ENCODE measurements around the gene SCN5A.

Gene SCN5A

DNA sequence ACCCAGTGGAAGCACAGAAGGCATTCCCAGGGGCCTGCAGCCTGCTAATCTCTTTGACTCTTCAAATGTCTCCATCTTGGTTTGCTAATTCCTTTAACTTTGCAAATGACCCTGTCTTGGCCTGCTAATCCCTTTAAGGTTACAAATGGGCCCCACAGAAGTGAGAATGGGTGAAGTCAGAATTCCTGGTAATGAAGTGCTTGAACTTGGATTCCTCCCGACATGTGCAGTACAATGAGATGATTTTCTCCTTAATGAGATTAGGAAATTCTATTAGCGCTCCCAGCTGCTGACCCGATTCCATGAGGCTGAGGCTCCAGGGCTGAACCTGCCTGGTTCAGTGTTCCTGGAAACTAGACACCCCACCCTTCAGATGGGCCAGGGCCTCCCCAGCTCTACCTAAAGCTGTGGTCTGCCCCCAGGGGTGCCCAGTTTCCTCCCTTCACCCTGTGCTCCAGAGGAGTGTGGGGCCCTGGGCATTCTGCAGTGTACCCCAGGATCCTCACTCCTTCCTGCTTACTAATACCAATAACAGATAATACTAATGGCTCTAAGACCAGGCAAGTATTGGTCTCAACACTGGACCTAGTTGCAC, 47.4 kb downstream of the SCN5A start:
- DNase-seq (ENCODE audit: low read depth in 2 of 2), result no peak

DNA sequence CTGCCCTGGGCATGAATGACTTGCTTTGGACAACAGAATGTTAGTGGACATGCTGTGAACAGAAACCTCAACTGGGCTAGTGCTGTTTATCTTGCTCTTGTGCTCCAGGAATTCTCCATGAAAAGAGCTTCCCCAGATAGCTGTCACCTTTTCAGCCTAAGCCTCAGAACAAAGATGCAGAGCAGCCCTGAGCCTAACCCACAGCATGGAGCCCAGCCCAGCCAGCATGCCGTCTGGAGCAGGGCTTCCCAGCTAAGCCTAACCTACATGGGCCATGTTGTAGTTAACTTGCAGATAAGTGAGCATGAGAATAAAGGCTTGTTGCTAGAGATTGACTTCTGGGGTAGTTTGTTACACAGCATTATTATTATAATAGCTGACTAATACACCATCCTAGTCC, 48.9 kb downstream of the SCN5A start:
- DNase-seq (ENCODE audit: low read depth in 2 of 2), result no peak

DNA sequence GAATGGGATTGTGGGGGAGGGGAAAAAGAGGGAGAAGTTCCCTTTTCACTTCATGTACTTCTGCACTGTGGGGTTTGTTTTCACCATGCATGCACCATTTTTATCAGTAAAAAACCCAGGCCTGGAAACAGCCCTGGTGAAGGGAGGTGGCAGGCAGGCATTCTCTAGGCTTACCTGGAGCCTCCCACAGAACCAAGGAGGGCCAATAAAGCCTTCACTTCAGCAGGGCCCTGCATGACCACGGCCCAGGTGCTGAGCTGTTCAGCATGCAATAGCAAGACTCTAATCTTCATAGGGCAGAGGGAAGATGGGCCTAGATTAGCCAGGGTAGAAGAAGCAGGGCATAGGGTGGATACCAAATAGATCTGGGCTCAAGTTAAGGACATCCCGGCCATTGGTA, 49.6 kb downstream of the SCN5A start:
- DNase-seq (ENCODE audit: low read depth in 2 of 2), result no peak

DNA sequence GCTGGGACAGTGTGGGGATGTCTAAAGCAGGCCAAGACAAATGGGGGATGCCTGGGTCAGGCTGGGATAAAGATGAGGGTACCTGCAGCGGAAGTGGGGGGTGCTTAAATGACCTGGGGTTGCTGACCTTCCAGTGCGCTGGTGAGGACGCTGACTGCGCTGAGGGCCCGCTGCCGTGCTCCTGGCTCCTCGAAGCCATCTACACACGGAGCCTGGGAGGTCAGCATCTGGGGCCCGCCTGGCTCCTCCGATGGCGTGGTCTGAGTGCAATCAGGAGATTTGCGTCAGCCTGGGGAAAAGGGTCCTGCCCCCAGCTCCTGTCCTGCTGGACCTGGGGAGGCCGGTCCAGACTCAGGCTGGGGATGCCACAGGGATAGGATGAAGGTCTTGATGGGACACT, 50.7 kb downstream of the SCN5A start:
- DNase-seq (ENCODE audit: low read depth in 2 of 2), result no peak

DNA sequence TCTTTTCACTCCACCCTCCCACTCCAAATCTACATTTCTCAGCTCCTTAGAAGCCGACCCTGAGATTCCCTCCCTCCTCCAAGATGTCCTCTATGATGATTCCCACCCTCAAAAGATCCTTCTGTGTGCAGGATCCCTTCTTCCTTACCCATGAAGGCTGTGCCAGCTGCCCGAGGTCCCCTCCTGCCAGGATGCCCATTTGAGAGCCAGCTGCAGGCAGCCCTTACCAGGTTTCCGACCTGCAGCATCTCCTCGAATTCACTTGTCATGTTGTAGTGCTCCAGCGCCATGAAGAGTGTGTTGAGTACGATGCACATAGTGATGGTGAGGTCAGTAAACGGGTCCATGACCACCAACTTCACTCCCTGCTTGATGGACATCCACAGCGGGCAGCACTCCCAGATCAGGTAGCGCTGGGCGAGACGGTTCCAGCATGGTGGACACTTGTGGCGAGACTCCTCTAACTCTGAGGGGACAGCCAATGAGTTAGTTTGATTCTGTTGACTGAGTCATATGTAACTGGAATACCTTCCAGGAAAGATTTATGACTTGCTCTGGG, 51.9 kb downstream of the SCN5A start:
- DNase-seq (ENCODE audit: low read depth in 2 of 2), result no peak

DNA sequence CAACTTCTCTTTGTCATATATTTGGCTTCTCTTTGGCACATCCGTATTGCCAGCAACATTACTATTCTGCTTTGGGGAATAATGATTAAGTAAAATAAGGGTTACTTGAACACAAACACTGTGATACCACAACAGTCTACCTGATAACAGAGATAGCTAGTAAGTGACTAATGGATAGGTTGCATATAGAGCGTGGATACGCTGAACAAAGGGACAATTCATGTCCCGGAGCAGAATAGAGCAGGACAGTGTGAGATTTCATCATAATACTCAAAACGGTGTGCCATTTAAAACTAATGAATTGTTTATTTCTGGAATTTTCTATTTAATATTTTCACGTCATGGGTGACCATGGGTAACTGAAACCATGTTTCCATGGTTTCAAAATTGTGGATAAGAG, 54.1 kb downstream of the SCN5A start:
- DNase-seq (ENCODE audit: low read depth in 2 of 2), result no peak

DNA sequence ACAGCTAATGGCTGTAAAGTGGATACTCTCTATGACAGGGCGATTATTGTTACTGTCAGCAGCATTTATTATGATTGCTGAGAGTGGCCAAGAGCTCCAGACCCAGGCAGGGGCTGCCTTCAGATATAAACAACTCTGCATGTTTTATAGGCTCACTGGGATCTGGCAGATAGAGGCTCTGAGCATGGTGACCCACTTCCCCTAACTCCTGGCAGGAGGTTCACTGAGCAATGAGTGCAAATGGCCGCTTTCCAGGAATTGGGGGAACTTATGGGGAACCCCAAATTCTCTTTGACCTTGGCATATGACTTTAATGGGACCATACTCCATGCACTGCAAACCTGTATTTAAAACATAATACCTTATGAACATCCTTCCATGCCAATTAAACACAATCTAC, 59.0 kb downstream of the SCN5A start:
- DNase-seq (ENCODE audit: low read depth in 2 of 2), result no peak

DNA sequence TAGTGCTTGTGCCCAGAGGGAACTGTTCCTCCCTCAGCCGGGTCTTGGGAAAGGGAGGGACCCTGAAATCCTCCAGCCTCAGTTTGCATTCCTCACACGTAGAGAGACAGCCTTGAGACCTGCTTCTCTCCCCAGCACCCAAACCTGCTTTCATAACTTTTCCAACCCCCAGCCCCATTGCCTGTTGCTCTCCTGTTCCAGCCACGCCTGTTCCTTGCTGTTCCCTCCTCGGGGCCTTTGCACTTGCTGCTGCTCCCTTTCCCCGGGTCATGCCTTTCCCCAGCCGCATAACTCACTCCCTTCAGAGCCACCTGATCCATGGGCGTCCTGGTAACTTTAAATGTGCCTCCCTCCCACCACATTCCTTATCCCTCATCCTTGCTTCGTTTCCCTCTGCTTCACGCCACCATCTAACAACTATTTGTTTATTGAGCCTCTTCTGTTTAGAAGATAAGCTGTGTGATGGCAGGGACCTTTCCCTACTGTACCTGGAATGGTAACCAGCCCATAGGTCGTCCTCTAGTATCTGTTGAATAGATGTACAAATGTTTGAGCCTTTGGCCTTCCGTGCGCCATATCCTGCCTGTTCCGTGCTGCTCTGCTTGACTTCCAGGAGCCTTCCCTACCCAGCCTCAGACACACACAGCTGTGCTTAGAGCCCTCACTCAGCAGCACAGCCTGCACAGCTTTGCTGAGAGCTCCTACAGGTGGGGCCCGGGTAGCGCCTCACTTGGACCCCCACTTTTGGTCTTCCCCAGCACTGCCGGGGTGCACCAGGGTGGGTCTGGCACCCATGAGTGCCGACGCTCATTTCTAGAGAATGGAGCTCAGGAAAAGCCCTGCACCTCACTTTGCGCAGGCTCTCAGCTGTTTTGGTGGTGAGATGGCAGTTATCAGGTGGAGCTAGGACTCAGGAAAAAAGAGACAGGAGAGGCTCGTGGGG, 60.2 kb downstream of the SCN5A start:
- DNase-seq (ENCODE audit: low read depth in 2 of 2), result no peak

DNA sequence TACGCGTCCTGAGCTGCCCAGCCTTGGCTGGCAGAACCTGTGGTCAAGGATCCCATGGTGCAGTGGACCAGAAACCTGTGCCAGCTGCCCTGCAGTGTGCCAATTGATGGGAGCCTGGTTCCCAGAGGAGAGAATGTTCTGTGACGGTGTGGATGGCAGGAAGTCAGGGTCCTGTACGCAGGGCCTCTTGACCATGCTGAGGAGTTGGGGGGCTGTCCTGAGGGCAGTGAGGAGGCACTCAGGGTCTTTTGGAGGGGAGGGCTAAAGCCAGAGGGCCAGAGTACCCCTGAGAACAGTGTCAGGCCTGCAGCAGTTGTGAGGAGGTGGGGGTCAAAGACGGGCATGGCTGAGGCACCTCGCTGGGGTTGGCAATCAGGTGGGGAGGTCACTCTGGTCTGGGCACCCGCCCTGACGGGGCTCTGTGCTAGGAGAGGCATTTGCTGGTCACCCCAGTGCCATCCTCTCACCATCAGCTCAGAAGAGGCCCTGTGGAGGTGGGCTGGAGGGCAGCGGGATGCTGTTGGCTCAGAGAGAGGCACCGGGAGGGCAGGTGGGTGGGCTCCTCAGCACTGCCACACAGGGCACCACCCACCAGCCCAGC, 61.0 kb downstream of the SCN5A start:
- no peak for DNase-seq (ENCODE audit: low read depth in 2 of 2)

DNA sequence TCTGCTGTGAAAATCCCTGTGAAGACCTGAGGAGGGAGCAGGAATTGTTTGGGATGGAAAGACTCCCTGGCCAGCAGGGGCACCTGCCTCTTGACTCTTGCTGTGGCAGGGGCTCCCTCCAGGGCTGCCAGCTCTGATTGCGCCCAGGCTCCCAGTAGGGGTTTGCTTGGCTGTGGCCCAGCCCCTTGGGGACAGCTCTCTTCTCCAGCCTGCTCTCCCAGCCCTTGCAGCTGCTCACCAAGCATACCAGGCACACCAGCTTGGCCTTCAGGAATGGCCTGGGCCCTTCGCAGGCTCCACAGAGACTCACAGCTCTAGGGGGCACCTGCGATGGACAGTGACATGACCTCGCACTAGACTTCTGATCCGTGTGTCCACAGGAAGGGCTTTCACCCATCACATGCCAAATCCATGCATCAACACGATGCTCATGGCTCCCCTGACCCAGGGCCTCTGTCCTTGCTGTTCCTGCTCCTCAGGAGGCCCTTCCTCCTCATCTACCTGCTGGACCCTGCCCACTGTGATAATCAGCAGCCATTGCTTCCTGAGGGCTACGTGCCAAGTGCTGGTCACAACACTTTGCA, 61.8 kb downstream of the SCN5A start:
- no peak for DNase-seq (ENCODE audit: low read depth in 2 of 2)

DNA sequence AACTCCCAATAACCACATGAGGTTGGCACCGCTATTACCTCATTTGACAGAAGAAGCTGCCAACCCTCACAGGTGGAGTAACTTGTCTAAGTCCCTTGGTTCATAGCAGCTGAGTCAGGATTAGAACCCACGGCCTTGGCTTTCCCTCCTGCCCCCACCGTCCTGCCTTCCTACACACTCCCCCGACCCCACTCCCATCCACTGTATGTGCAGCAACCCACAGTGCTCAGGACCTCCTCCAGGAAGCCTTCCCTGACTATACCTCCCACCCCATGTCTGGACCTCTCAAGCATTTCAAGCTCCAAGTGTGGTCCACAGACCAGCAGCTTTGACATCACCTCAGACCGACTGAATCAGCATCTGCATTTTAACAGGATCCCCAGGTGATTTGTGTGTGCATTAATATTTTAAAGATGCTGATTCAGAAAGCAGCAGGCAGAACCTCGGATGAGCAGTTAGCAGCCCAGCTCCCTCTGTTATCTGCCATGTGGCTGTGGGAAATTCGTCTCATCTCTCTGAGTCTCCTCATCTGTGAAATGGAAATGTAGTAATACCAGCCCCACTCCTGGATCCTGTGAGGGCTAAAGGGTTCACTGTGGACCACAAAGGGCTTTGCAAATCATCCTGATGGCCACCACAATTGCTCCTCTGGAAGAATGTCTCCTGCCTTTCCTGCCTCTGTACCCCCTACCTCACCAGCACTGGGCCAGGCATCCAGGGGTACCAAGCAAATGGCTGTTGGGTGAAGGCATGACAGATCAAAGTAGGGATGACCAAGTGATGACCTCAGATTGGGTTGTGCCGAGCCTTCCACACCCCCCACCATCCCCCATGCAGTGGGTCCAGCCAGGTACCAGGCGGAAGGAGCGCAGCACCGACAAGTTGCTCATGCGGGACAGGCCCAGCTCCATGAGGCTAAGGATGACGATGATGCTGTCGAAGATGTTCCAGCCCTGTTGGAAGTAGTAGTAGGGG, 62.7 kb downstream of the SCN5A start:
- no peak for DNase-seq (ENCODE audit: low read depth in 2 of 2)

DNA sequence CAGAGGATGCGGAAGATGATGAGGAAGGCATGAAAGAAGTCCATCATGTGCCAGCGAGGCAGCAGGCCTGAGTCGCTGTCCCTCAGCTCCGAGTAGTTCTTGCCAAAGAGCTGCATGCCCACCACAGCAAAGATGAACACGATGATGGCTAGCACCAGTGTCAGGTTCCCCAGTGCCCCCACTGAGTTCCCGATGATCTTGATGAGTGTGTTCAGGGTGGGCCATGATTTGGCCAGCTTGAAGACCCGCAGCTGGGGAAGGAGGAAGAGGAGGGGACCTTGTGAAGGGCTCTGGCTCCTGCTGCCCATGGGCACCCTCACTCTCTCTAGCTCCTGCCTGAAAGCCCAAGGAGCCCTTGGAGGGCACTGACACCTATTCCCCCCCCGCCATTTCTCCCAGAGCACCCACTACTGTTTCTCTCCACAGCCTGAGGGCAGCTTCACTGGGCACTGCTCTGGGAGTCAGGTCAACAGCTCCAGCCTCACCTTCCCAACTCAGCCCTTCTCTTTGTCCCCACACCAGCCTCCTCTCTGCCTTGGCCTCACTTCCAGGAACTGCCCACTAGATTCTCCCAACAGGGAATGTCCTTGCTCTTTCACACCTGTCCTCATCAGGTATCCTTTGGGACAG, 63.6 kb downstream of the SCN5A start:
- DNase-seq (ENCODE audit: low read depth in 2 of 2), result no peak

DNA sequence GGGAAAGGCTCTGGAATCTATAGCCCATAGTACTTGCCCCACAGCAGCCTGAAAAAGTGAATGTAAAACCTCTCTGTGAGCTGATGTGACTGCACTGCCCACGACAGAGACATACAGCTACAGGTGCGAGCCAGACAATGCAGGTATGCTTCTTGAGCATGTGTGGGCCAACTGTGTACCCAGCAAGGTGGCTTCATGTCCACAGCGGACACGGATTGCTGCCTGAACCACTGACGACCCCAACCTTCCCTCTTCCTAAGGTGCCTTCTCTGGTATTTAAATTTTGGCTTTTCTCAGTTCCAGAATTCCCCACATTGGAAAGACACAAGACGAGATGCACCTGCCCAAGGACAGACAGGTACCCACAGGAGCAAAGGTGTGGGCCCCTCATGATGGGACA, 65.8 kb downstream of the SCN5A start:
- DNase-seq (ENCODE audit: low read depth in 2 of 2), result no peak

DNA sequence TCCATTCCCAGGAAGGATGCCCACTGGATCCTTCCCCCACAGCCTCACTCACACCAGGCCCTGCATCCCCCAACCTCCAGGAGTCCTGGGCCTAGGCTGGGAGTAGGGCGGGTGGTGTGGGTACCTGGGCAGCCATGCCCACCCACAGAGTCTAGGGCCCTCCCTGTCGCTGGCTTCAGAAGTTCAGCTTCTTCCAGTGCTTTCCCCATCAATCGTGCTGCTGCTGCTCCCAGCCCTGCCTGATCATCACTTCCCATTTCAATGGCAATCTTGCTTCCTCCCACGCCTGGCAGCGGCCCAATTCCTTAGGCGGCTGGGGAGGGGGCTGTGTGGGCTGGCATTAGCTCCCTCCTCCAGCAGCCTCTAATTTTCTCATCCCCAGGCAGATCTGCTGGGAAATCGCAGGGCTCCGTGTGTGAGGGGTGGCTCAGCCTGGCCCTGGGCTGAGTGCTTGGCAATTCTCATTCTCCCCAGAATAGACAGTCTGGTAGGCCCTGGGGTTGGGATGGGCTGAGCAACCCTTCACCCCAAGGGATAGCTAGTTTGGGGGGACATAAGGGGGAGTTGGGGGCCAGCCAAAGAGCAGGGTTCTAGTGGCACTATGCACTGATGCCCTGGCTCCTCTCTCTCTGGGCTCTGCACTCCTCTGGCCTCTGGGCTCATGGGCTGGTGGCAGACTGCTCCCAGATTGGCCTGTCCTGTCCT, 66.4 kb downstream of the SCN5A start:
- DNase-seq (ENCODE audit: low read depth in 2 of 2), result no peak

DNA sequence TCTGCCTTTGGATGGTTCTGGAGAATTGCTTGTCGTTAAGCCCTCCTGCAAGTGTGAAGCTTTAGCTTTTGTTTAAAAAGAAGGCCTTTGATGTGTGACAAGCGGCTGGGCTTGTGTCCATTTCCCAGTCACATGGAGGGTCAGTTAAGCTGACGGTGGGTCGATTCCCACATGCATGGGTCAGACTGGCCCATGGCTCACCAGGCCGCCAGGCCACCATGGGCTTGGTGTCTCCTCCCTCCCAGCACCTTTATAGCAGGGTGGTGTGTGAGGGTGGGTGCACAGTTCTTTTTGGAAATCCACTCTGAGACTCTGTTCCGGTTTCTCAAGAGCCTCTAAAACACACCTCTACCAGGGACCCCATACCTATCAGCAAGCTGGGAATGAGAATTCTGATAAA, 67.2 kb downstream of the SCN5A start:
- DNase-seq (ENCODE audit: low read depth in 2 of 2), result no peak

DNA sequence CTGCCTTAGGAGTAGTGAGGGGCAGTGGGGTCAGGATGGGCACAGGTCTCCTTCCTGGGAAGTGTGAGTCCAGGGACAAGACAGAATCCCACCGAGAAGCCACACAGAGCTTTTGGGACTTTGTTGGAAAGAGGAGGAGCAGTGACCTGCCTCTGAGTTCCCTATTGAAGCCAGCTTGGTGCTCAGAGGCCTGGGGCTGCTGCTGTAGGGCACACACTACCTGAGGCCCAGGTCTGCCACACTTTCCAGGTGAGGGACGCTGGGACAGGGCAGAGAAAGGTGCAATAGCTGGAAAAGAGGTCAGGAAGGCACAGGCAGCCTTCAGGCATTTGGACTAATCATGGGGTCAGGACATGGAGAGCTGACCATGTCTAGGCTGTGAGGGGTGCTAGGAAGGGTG, 67.7 kb downstream of the SCN5A start:
- no peak for DNase-seq (ENCODE audit: low read depth in 2 of 2)

DNA sequence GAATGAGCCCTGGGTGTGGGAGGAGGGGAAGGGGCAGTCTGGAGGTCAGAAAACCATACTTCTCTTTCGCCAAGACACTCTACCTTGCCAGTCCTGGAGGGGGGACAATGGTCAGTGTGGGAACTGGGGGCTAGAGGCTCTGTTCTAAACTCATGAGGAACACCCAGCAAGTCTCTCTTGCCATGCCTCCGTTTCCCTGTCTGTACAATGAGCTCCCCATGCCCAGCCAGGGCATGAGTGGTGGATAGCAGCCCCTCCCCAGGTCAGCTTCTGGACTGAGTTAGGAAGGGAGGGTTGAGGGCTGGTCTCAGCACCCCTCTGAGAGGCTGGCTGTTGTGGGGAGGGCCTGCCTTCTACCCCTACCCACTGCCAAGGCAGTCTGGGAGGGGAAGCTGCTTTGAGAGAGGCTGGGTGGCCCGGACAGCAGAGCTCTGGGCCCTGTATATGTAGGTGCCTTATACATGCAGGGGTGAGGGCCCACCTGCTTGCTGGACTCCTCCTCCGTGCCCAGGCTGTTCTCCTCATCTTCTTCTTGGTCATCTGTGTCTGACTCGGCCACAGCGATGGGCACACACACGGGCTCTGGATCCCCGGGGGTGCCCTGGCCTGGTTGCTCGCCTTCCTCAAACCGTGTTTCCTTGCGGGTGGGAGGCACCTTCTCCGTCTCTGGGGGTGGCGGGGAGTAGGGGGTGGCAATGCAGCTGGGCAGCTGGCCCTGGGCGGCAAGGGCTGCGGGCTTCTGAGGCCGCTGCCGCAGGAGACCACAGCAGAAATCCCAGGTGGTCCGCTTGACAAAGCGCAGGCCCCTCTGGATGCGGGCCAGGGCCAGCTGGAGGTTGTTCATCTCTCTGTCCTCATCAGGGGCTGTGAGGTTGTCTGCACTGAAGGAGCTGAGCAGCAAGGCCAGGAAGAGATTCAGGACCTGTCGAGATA, 68.8 kb downstream of the SCN5A start:
- DNase-seq (ENCODE audit: low read depth in 2 of 2), result no peak

DNA sequence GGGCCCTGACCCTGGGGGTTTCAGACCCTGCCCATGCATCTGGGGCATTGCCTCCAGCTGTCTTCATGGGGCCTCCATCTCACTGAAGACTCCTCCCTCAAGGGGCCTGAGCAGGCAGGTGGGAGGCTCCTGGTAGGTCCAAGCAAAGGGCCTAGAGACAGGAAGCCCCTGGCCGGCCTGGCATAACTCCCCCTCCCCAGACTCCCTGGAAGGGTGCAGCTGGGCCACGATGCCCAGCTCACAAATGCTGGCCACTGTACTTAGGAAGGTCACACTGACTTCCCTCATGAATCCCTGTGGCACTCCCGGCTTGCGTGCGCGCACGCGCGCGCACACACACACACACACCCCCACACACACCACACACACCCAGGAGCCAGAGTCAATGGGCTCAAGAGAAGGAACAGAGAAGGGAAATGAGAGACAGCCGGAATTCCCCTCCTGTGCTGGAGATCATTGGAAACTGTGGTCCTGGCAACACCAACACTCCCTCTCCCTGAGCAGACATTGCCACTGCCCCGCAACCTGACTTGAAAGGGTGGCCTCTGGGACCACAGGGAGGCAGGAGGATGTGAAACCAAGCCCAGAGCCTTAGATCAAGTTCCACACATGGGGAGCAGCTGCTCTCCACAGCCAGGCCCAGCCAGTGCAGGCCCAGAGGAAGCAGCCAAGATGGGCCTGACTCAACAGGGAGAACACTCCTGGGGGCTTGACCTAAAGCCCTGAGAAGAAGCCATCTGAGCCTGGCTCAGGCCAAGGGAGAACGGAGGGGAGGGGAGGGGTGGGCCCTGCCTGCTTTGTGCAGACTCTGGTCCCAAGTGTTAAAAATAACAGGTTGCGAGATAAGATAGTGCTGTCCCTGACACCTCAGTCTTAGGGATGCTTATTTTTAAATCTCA, 69.7 kb downstream of the SCN5A start:
- no peak for DNase-seq (ENCODE audit: low read depth in 2 of 2)

Measured in stimulated activated CD8-positive, alpha-beta memory T cell treated with anti-CD3 and anti-CD28 coated beads, Interleukin-2, amount 100 ng/mL, for 1 hour (primary cell).